Erythroblast (primary cell): ENCODE data around the gene PKN3.

Source experiments
- GATA1 ChIP-seq: IDR thresholded peaks from 2 replicates; pipeline ENCODE4 v1.6.1; 2011; ENCODE audit warnings: low read depth, mild to moderate bottlenecking, control low read depth, low read length, moderate library complexity
- POLR2A ChIP-seq: IDR thresholded peaks from 2 replicates; pipeline ENCODE4 v1.6.1; 2011; ENCODE audit warnings: mild to moderate bottlenecking, low read length

DNA sequence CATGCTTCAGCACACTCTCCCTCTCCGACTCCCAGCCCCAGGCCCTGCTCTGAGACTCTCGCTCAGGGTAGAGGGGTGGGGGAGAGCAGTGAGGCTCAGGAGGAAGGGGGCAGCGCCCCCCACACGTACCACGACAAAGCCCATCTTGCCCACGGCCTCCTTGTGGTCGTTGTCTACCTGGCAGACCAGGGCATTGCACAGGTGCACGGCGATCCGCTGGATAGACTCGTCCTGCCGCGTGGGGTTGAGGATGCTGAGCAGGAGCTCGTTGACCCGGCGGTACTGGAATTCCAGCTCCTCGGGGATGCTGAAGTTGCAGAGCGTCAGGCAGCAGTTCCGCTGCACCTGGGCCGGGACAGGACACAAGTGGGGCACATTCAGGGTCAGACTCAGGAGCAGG lies 40.1 kb downstream of the PKN3 start:
- no peak for TF ChIP-seq POLR2A
- no peak for TF ChIP-seq GATA1
